LNCaP clone FGC (cell line): Measurements from ENCODE around the gene SRRT.

Experiments used
- DNase-seq: peaks from one replicate; pipeline ENCODE4 v3.0.0-alpha.2; 2011; ENCODE audit warnings: low read depth
- H3K4me3 ChIP-seq: 2 replicates; pipeline ENCODE4 v1.5.1; 2011; ENCODE audit warnings: mild to moderate bottlenecking, low read depth, low read length, control low read depth
- TF ChIP-seq, protein P1 (sequence below): IDR thresholded peaks from 2 replicates; pipeline ENCODE4 v1.5.1; 2012; ENCODE audit warnings: mild to moderate bottlenecking; ENCODE audit not compliant: control insufficient read depth, insufficient read depth; ENCODE audit errors: extremely low read depth

SRRT gene

DNA sequence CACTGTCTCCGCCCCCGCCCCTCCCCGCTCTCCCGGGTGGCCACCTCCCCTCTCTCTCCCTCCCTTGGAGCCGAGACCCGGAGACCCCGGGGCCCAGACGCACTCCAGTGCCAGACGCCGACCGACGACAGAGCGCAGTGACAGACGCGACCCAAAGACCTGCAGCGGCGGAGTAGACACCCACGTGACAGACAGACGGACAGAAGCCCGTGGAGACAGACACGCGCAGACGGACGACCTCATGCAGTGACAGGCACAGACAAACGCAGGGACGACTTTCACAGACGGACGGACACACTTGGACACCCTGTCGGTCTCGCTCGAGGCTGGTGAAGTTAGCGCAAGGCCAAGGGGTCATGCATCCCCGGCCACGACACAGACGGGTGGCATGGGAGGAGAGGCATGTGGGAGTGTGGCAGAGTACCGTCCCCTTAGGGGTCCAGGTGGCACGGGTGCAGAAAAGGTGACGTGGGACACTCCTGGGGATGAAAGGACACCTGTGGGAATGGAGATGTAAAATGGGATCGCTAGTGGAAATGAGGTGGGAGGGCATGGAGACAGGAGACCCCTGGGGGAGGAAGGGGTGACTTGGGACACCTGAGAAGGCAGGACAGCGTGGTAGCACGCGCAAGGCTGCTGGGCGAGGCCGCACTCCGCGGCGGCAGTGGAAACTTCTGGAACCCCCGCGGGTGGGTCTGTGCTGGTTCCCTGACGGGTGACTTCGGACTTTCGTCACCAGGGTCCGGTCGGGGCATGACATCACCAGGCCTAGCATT is 21.2 kb downstream of the SRRT start:
- TF ChIP-seq, protein P1, sequence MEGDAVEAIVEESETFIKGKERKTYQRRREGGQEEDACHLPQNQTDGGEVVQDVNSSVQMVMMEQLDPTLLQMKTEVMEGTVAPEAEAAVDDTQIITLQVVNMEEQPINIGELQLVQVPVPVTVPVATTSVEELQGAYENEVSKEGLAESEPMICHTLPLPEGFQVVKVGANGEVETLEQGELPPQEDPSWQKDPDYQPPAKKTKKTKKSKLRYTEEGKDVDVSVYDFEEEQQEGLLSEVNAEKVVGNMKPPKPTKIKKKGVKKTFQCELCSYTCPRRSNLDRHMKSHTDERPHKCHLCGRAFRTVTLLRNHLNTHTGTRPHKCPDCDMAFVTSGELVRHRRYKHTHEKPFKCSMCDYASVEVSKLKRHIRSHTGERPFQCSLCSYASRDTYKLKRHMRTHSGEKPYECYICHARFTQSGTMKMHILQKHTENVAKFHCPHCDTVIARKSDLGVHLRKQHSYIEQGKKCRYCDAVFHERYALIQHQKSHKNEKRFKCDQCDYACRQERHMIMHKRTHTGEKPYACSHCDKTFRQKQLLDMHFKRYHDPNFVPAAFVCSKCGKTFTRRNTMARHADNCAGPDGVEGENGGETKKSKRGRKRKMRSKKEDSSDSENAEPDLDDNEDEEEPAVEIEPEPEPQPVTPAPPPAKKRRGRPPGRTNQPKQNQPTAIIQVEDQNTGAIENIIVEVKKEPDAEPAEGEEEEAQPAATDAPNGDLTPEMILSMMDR: no peak
- DNase-seq: no peak
- no peak overlapping the region for H3K4me3 ChIP-seq

DNA sequence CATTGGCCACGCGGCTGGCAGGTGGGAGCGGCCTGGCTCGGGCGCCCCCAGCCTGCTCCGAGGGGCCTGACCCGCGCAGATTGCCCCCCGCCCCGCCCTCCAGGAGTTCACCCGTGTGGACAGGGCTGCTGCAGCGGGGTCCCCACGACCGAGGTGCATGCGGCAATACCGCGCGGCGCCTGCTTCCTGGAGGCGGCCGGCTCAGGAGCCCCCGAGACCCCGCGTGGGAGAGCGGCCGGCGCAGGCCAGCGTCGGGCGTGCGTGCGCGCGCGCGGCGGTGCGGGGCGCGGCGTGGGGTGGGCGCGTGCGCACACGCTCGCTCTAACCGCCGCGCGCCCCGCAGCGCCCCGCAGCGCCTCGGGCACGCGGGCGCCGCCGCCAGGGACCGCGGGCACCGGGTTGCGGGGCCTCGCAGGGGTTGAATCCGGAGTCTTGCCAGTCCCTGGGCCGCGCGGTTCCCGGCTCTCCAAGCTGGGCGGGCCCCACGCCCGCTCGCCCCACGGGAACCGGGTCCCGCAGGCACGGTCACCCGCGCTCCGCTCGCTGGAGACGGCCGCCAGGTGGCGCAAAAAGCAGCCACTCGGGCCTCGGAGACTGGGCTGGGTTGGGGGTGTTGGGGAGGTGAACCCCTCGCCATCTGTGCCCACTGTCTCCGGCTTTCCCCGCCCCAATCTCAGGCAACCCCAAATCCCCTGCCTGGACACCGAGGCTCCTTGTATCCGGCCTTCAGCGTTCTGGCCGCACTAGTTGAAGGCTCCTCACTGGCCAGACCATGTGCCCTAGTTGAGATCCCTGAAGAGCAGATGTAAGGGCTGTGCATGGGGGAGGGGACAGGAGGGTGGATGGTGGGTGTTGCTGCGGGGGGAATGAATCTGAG is 22.1 kb downstream of the SRRT start:
- TF ChIP-seq, protein P1: peak; percentile 72
- DNase-seq: no peak
- H3K4me3 ChIP-seq: no peak overlapping the region

DNA sequence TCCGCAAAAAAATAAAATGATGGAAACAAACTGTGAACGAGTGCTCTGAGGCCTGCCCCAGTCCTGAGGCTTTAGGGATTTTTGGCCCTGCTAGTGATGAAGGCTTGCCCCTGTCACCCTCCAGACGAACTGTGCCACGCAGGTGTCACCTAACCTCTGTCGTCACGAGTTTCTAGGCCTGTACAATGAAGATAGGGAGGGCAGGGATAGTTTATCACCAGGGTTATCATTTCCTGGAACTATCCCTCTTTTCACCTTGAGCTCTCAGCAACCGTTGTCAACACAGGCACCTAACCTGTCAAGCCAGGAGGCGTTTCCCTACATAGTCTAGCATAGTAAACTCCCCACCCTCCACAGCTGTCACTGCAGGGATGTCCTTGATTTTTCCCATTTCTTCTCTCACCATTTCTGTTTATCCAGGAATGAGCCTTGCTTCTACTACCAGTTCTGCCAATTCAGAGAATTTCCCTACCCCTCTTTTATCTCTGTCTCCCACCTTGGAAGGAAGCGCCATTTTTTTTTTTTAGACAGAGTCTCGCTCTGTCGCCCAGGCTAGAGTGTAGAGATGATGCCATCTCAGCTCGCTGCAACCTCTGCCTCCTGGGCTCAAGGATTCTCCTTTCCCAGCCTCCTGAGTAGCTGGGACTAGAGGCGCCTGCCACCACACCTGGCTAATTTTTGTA is 23.0 kb downstream of the SRRT start:
- H3K4me3 ChIP-seq: no peak overlapping the region
- TF ChIP-seq, protein P1: no peak
- no peak for DNase-seq

DNA sequence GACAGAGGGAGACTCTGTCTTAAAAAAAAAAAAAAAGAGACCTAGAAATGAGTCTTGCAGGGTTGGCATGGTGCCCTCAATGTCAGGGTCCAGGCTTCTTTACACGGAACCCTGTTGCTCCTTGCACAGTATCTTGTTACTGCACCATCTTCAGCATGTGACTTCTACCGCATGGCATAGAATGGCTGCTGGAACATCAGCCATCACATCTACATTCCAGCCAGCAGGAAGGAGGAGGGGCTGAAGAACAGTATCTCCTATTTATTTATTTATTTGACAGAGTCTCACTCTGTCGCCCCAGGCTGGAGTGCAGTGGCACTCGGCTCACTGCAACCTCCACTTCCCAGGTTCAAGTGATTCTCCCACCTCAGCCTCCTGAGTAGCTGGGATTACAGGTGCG is 24.5 kb downstream of the SRRT start:
- H3K4me3 ChIP-seq: no peak overlapping the region
- TF ChIP-seq, protein P1: no peak
- no peak for DNase-seq

DNA sequence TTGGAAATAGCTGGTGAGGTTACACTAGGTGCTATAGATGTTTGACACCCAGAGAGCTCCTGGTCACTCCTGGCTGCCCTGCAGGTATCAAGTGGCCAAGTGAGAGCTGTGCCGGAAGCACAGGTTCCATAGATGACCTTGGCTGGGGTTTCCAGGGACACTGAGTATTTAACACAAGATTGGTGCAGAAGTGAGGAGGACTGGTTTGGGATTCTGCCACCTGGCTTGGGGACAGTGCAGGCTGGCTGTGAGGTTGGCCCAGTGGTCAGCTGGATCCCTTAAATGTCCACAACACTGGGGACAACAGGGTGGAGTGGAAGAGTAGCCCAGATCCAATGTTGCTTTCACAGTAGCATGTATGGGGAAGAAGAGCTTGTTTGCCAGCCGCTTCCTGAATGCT is 26.1 kb downstream of the SRRT start:
- no peak for DNase-seq
- TF ChIP-seq, protein P1: no peak
- no peak overlapping the region for H3K4me3 ChIP-seq

DNA sequence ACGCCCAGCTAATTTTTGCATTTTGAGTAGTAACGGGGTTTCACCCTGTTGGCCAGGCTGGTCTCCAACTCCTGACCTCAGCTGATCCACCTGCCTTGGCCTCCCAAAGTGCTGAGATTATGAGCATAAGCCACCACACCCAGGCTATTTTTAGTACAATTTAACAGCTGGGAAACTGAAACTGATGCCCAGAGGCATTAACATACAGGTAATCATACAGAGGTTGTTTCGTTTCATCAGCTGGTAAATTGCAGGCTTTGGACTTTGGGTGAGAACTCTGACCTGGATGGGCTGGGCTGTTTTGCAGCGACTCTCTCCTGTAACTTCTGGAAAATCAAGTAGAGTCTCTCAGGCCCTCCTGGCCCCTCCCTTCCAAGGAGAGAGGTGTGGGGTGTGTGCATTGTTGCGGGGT is 27.0 kb downstream of the SRRT start:
- TF ChIP-seq, protein P1: no peak
- H3K4me3 ChIP-seq: no peak overlapping the region
- no peak for DNase-seq
